Endothelial cell of umbilical vein (primary cell): ENCODE measurements around the gene ZFYVE28. TPM values are rescaled to one million over a fixed set of nuclear protein-coding genes. Genes with fewer than 3 reads are reported as not detected.

Experiments used
- BruUV-seq: library from RNA; stranded (reverse); fragments of 400-500 nt; replicated peaks from 2 replicates; lab custom pipeline; 2021; lab: Mats Ljungman, UMichigan
- CTCF ChIA-PET: fragments of 300-600, 350-600 bp; sonication (Branson Sonifier 250); formaldehyde crosslinking; loops from one replicate; lab custom pipeline; 2021; ENCODE audit warnings: antibody characterized with exemption, inconsistent platforms; lab: Charles Lee
- POLR2A ChIA-PET: fragments of 300-600, 350-600 bp; sonication (Branson Sonifier 250); formaldehyde crosslinking; loops from one replicate; lab custom pipeline; 2021; ENCODE audit warnings: antibody characterized with exemption, inconsistent platforms; lab: Charles Lee
- DNase-seq: peaks from one replicate; pipeline ENCODE4 v3.0.0-alpha.2; 2011; ENCODE audit warnings: low read depth, low spot score
- FAIRE-seq: peaks from 2 replicates; lab custom pipeline; 2011; peaks lifted over from hg19 to GRCh38; lab: Jason Lieb, UNC
- H2AFZ ChIP-seq: 2 replicates; pipeline ENCODE4 v1.6.0; 2012; ENCODE audit warnings: low read depth, low read length, control low read depth, inconsistent platforms
- H3K27ac ChIP-seq: 2 replicates; pipeline ENCODE4 v1.5.1; 2011; ENCODE audit warnings: low read depth, mild to moderate bottlenecking, control low read depth, low read length, moderate library complexity; ENCODE audit not compliant: insufficient read depth
- H3K27me3 ChIP-seq, 2 experiments: 2 replicates each; pipeline versions ENCODE4 v1.6.0 to v1.6.1; 2011; ENCODE audit warnings: low read length in 2 of 2, mixed read lengths in 1 of 2; ENCODE audit not compliant: control insufficient read depth in 2 of 2, insufficient read depth in 2 of 2
- H3K36me3 ChIP-seq, 2 experiments: 2 replicates in 1 of 2; 3 replicates in 1 of 2; pipeline ENCODE4 v1.5.1; 2011; ENCODE audit warnings: low read length in 2 of 2, mild to moderate bottlenecking in 1 of 2, moderate library complexity in 1 of 2; ENCODE audit not compliant: control insufficient read depth in 2 of 2, insufficient read depth in 2 of 2; ENCODE audit errors: extremely low read depth in 1 of 2
- H3K4me1 ChIP-seq: 3 replicates; pipeline ENCODE4 v1.5.1; 2011; ENCODE audit warnings: mild to moderate bottlenecking, low read length; ENCODE audit not compliant: control insufficient read depth, insufficient read depth; ENCODE audit errors: extremely low read depth
- H3K4me2 ChIP-seq: 2 replicates; pipeline ENCODE4 v1.6.1; 2011; ENCODE audit warnings: low read length, control low read depth, mixed read lengths; ENCODE audit not compliant: insufficient read depth
- H3K4me3 ChIP-seq, 3 experiments: fragments of 200-600 bp in 1 of 3; sonication (generic), shearing (Covaris generic) in 1 of 3; replicated peaks in 1 of 3; 2 replicates each; pipeline ENCODE4 v1.5.1; 2011 to 2016; ENCODE audit warnings: control low read depth in 3 of 3, low read length in 3 of 3, mild to moderate bottlenecking in 2 of 3, inconsistent platforms in 1 of 3, low read depth in 1 of 3, moderate library complexity in 1 of 3; ENCODE audit not compliant: insufficient read depth in 1 of 3
- H3K79me2 ChIP-seq: 2 replicates; pipeline ENCODE4 v1.6.0; 2012; ENCODE audit warnings: low read length, inconsistent platforms; ENCODE audit not compliant: control insufficient read depth, insufficient read depth
- H3K9ac ChIP-seq: replicated peaks from 2 replicates; pipeline ENCODE3; 2011; ENCODE audit warnings: low read length, control low read depth; ENCODE audit not compliant: insufficient read depth; ENCODE audit errors: extremely low read depth
- H3K9me1 ChIP-seq: replicated peaks from 3 replicates; pipeline ENCODE4 v1.6.0; 2011; ENCODE audit warnings: mild to moderate bottlenecking, low read length; ENCODE audit not compliant: control insufficient read depth, insufficient read depth; ENCODE audit errors: extremely low read depth
- H3K9me3 ChIP-seq: replicated peaks from 2 replicates; pipeline ENCODE4 v1.5.1; 2012; ENCODE audit warnings: low read length, inconsistent platforms; ENCODE audit not compliant: control insufficient read depth, insufficient read depth
- H4K20me1 ChIP-seq: replicated peaks from 2 replicates; pipeline ENCODE3; 2011; ENCODE audit warnings: mild to moderate bottlenecking, low read length; ENCODE audit not compliant: control insufficient read depth, insufficient read depth; ENCODE audit errors: extremely low read depth
- EZH2 ChIP-seq: IDR thresholded peaks from 2 replicates; pipeline ENCODE4 v1.6.1; 2012; ENCODE audit warnings: borderline replicate concordance, low read depth, mild to moderate bottlenecking, moderate library complexity, low read length, inconsistent platforms; ENCODE audit not compliant: severe bottlenecking
- FOS ChIP-seq: IDR thresholded peaks from 2 replicates; pipeline ENCODE4 v1.6.1; 2011; ENCODE audit warnings: mild to moderate bottlenecking, low read length, moderate library complexity, borderline replicate concordance; ENCODE audit not compliant: insufficient read depth
- GATA2 ChIP-seq: IDR thresholded peaks from 2 replicates; pipeline ENCODE4 v1.7.0; 2011; ENCODE audit warnings: low read depth, mild to moderate bottlenecking, moderate library complexity, mixed read lengths, low read length; ENCODE audit not compliant: insufficient read length, insufficient read depth
- JUN ChIP-seq: IDR thresholded peaks from 2 replicates; pipeline ENCODE4 v1.6.1; 2011; ENCODE audit warnings: borderline replicate concordance, low read depth; ENCODE audit not compliant: insufficient read length, insufficient read depth
- POLR2A ChIP-seq: IDR thresholded peaks from 2 replicates; pipeline ENCODE4 v1.6.1; 2012; ENCODE audit warnings: low read depth, mild to moderate bottlenecking, control low read depth, low read length
- dilution Hi-C: fragments of 300-500 bp; cut with MboI; formaldehyde crosslinking; loops from one replicate; pipeline ENCODE4 v1.15.0; 2019; ENCODE audit warnings: low sequenced_read_pairs; ENCODE audit not compliant: extremely low pct_ligation_motif_present
- intact Hi-C: fragments of 100-400 bp; cut with micrococcal nuclease; formaldehyde crosslinking; loops from one replicate; pipeline ENCODE4 v1.10.0; 2022
- polyA plus RNA-seq, 4 experiments: library from polyadenylated mRNA; depleted of rRNA in 3 of 4; stranded (reverse) in 3 of 4; unstranded in 1 of 4; fragments of >200 nt; gene quantifications; 2 replicates each; pipeline versions ENCODE4 v1.2.1 to v1.2.3, GENCODE V29; 2011 to 2012; ENCODE audit warnings: missing spikeins in 1 of 4
- total RNA-seq: library from RNA; stranded (reverse); gene quantifications from 2 replicates; pipeline ENCODE4 v1.2.3, GENCODE V29; 2021
- TF ChIP-seq, protein P1 (sequence below), 2 donors: IDR thresholded peaks; 1 replicate in 1 of 2; 2 replicates in 1 of 2; pipeline ENCODE4 v1.5.1; 2011; ENCODE audit warnings: low read length in 2 of 2, mild to moderate bottlenecking in 2 of 2, moderate library complexity in 2 of 2, control low read depth in 1 of 2, inconsistent platforms in 1 of 2, low read depth in 1 of 2; ENCODE audit not compliant: insufficient read depth in 1 of 2; ENCODE audit errors: extremely low read depth in 1 of 2
- TF ChIP-seq, protein P2 (sequence below): IDR thresholded peaks from 2 replicates; pipeline ENCODE4 v1.6.1; 2011; ENCODE audit not compliant: insufficient read depth, insufficient read length

The ZFYVE28 gene
- total and polyA plus RNA-seq, 2 donors (not counting 3 experiments of a cell fraction or from before 2014, with no cell fraction given), result 5.8 to 7.1 TPM

DNA sequence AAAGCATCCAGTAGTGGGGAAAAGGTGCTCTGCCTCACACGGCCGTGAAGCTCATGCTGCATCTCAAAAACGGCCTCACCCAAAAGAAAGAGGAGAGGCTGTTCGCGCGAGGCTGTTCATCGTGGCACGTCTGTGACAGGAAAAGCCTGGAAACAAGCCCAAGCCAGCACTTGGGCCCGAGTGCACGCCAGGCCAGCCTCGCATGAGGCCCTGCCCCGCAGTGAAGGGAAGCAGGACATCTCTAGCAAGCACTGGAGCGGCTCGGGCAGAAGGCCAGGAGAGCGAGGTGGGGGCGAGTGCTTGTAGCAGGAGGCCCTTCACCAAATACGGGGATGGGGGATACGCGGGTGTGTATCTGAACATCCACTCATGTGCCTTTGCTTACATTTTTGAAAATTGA, 116.6 kb downstream of the ZFYVE28 start:
- FAIRE-seq, result no peak

More for the DNA sequence above, 116.6 kb downstream of the ZFYVE28 start:
- Histone ChIP-seq H3K9ac (no peak overlapping the region), H3K9me3 (no peaks in the 10 kb centered on the region), H4K20me1 (no peaks in the 10 kb centered on the region), H2AFZ (no peak overlapping the region), H3K36me3 (no peaks in the 10 kb centered on the region), H3K9me1 (no peaks in the 10 kb centered on the region), H3K4me2 (no peak overlapping the region), H3K4me3 (no peak overlapping the region), H3K4me1 (no peaks in the 10 kb centered on the region), H3K27me3 (no peaks in the 10 kb centered on the region), H3K27ac (no peak overlapping the region), H3K79me2 (no peaks in the 10 kb centered on the region)
- dilution Hi-C loops (no loop called here), intact Hi-C loops (no loop called here)
- ChIA-PET CTCF (no interaction called here), POLR2A (no interaction called here)
- no TSS peak for BruUV-seq
- no peak for DNase-seq
- no peak for TF ChIP-seq GATA2
- no peak for TF ChIP-seq JUN
- TF ChIP-seq EZH2, result no peak
- TF ChIP-seq, protein P1, sequence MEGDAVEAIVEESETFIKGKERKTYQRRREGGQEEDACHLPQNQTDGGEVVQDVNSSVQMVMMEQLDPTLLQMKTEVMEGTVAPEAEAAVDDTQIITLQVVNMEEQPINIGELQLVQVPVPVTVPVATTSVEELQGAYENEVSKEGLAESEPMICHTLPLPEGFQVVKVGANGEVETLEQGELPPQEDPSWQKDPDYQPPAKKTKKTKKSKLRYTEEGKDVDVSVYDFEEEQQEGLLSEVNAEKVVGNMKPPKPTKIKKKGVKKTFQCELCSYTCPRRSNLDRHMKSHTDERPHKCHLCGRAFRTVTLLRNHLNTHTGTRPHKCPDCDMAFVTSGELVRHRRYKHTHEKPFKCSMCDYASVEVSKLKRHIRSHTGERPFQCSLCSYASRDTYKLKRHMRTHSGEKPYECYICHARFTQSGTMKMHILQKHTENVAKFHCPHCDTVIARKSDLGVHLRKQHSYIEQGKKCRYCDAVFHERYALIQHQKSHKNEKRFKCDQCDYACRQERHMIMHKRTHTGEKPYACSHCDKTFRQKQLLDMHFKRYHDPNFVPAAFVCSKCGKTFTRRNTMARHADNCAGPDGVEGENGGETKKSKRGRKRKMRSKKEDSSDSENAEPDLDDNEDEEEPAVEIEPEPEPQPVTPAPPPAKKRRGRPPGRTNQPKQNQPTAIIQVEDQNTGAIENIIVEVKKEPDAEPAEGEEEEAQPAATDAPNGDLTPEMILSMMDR (IDR thresholded peaks at IDR 0.05; ENCODE audit: extremely low read depth in 1 of 2, insufficient read depth in 1 of 2, low read depth in 1 of 2, low read length in 2 of 2), result no peak
- TF ChIP-seq FOS, result no peak
- TF ChIP-seq, protein P2, sequence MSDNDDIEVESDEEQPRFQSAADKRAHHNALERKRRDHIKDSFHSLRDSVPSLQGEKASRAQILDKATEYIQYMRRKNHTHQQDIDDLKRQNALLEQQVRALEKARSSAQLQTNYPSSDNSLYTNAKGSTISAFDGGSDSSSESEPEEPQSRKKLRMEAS, result no peak
- TF ChIP-seq POLR2A, result no peak
